ENCODE data around the gene POLA1. TPM values are rescaled to one million over a fixed set of nuclear protein-coding genes. Genes with fewer than 3 reads are reported as not detected.

The POLA1 gene
- total and polyA plus RNA-seq, 2 experiments from 2014 or later: 4.9 to 19.0 TPM

DNA sequence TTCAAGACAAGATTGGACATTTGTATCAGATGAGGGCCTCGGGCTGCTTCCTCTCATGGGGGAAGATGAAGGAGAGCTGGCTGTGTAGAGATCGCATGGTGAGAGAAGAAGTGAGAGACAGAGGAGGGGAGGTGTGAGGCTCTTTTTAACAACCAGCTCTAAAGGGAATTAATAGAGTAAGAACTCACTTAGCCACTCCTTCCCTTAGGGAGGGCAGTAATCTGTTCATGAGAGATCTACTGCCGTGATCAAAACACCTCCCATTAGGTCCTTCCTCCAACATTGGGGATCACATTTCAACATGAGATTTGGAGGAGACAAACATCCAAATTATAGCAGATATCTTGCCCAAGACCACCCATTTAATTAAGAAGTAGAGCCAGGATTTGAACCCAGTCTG, 225.0 kb downstream of the POLA1 start:
- Histone ChIP-seq H4K20me1 (ENCODE audit: insufficient read depth, poor library complexity, severe bottlenecking) (no peaks in the 10 kb centered on the region), H3K27me3 (no peaks in the 10 kb centered on the region), H3K79me2 (no peaks in the 10 kb centered on the region), H3K4me1 (ENCODE audit: insufficient read depth) (no peaks in the 10 kb centered on the region), H3K9me3 (ENCODE audit: low read depth) (no peaks in the 10 kb centered on the region), H3K36me3 (replicated peaks; ENCODE audit: insufficient read depth, low read depth) (no peaks in the 10 kb centered on the region), H3K4me2 (no peak overlapping the region), H3K9me2 (replicated peaks; ENCODE audit: insufficient read depth) (no peaks in the 10 kb centered on the region), H3K27ac (no peak overlapping the region), H3K4me3 (no peak overlapping the region), H2AFZ (no peak overlapping the region)
- 66% methylated on average over 3 of the region's 3 CpGs for WGBS (ENCODE audit: low lambda C conversion rate, missing lambda C conversion rate)
- no peak for DNase-seq (ENCODE audit: low spot score)
- TF ChIP-seq EZH2phosphoT487 (IDR thresholded peaks at IDR 0.05; ENCODE audit: low read depth, severe bottlenecking, unreplicated experiment) (no peak), EZH2 (IDR thresholded peaks at IDR 0.05; ENCODE audit: borderline replicate concordance) (no peak)
- TF ChIP-seq, protein P1, sequence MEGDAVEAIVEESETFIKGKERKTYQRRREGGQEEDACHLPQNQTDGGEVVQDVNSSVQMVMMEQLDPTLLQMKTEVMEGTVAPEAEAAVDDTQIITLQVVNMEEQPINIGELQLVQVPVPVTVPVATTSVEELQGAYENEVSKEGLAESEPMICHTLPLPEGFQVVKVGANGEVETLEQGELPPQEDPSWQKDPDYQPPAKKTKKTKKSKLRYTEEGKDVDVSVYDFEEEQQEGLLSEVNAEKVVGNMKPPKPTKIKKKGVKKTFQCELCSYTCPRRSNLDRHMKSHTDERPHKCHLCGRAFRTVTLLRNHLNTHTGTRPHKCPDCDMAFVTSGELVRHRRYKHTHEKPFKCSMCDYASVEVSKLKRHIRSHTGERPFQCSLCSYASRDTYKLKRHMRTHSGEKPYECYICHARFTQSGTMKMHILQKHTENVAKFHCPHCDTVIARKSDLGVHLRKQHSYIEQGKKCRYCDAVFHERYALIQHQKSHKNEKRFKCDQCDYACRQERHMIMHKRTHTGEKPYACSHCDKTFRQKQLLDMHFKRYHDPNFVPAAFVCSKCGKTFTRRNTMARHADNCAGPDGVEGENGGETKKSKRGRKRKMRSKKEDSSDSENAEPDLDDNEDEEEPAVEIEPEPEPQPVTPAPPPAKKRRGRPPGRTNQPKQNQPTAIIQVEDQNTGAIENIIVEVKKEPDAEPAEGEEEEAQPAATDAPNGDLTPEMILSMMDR (IDR thresholded peaks at IDR 0.05; ENCODE audit: poor library complexity): no peak

DNA sequence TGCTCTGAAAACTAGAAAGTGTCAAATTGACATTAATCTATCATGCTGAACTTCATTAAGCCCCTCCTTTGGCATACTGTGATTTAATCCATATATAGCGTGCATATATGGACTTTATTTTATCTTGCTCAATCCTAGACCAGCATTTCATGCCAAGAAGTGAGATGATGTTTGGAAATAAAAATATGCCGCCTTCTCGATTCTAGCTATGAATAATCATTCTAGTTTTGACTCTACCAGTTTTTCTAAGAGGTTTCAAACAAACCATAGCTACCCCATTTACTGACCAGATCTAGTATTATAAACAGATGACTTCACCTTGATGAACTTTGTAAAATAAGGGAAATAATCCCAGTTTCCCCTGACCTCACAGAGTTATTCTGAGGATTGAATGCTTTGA, 227.1 kb downstream of the POLA1 start:
- no peak overlapping the region for H3K27ac ChIP-seq
- WGBS (ENCODE audit: low lambda C conversion rate, missing lambda C conversion rate): 98% methylated on average over 3 of the region's 3 CpGs
- H3K79me2 ChIP-seq: no peaks in the 10 kb centered on the region
- H3K36me3 ChIP-seq (replicated peaks; ENCODE audit: insufficient read depth, low read depth): no peaks in the 10 kb centered on the region
- H3K4me3 ChIP-seq: no peak overlapping the region
- no peaks in the 10 kb centered on the region for H3K9me2 ChIP-seq (replicated peaks; ENCODE audit: insufficient read depth)
- H3K4me2 ChIP-seq: no peak overlapping the region
- H3K4me1 ChIP-seq (ENCODE audit: insufficient read depth): no peaks in the 10 kb centered on the region
- H3K9me3 ChIP-seq (ENCODE audit: low read depth): no peaks in the 10 kb centered on the region
- no peaks in the 10 kb centered on the region for H3K27me3 ChIP-seq
- H4K20me1 ChIP-seq (ENCODE audit: insufficient read depth, poor library complexity, severe bottlenecking): no peaks in the 10 kb centered on the region
- H2AFZ ChIP-seq: no peak overlapping the region
- TF ChIP-seq, protein P1 (IDR thresholded peaks at IDR 0.05; ENCODE audit: poor library complexity): no peak
- no peak for TF ChIP-seq EZH2 (IDR thresholded peaks at IDR 0.05; ENCODE audit: borderline replicate concordance)
- TF ChIP-seq EZH2phosphoT487 (IDR thresholded peaks at IDR 0.05; ENCODE audit: low read depth, severe bottlenecking, unreplicated experiment): no peak
- DNase-seq (ENCODE audit: low spot score): no peak

GRCh38 chrX:24925430-24925829, 231.7 kb downstream of the POLA1 start:
- TF ChIP-seq EZH2phosphoT487 (IDR thresholded peaks at IDR 0.05; ENCODE audit: low read depth, severe bottlenecking, unreplicated experiment) (no peak), EZH2 (IDR thresholded peaks at IDR 0.05; ENCODE audit: borderline replicate concordance) (no peak)
- TF ChIP-seq, protein P1 (IDR thresholded peaks at IDR 0.05; ENCODE audit: poor library complexity): no peak
- H3K4me1 ChIP-seq (ENCODE audit: insufficient read depth): no peaks in the 10 kb centered on the region
- no peaks in the 10 kb centered on the region for H3K9me2 ChIP-seq (replicated peaks; ENCODE audit: insufficient read depth)
- H3K27me3 ChIP-seq: no peaks in the 10 kb centered on the region
- no peak overlapping the region for H3K4me2 ChIP-seq
- DNase-seq (ENCODE audit: low spot score): no peak
- no peaks in the 10 kb centered on the region for H3K36me3 ChIP-seq (replicated peaks; ENCODE audit: insufficient read depth, low read depth)
- no peaks in the 10 kb centered on the region for H3K79me2 ChIP-seq
- no peaks in the 10 kb centered on the region for H3K9me3 ChIP-seq (ENCODE audit: low read depth)
- no peaks in the 10 kb centered on the region for H4K20me1 ChIP-seq (ENCODE audit: insufficient read depth, poor library complexity, severe bottlenecking)
- H3K4me3 ChIP-seq: no peak overlapping the region
- 91% methylated on average over 2 of the region's 2 CpGs for WGBS (ENCODE audit: low lambda C conversion rate, missing lambda C conversion rate)
- H3K27ac ChIP-seq: no peak overlapping the region
- H2AFZ ChIP-seq: no peak overlapping the region

DNA sequence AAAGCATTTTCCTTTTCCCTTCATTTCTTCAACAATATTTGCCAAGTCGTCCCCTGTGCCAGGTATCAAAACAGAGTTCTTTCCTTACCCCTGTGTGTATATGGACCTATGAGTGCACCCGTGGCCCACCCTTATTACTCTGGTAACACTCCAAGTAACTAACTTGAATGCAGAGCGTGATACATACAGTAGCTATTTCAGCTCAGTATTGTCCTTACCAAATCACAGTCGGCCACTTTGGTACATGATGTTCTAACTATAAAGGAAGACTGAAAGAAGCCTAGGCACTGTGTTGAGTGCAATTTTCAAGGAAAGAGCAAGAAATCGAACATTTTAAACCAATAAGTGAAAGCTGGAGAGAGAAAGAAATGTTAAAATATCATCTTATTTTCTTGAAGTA, 233.7 kb downstream of the POLA1 start:
- no peak for DNase-seq (ENCODE audit: low spot score)
- Histone ChIP-seq H3K4me1 (ENCODE audit: insufficient read depth) (no peaks in the 10 kb centered on the region), H3K27me3 (no peaks in the 10 kb centered on the region), H3K79me2 (no peaks in the 10 kb centered on the region), H2AFZ (no peak overlapping the region), H3K4me2 (no peak overlapping the region), H3K27ac (no peak overlapping the region), H3K9me2 (replicated peaks; ENCODE audit: insufficient read depth) (no peaks in the 10 kb centered on the region), H3K4me3 (no peak overlapping the region), H3K36me3 (replicated peaks; ENCODE audit: insufficient read depth, low read depth) (no peaks in the 10 kb centered on the region), H4K20me1 (ENCODE audit: insufficient read depth, poor library complexity, severe bottlenecking) (no peaks in the 10 kb centered on the region), H3K9me3 (ENCODE audit: low read depth) (no peaks in the 10 kb centered on the region)
- WGBS (ENCODE audit: low lambda C conversion rate, missing lambda C conversion rate): 94% methylated on average over 5 of the region's 5 CpGs
- TF ChIP-seq EZH2phosphoT487 (IDR thresholded peaks at IDR 0.05; ENCODE audit: low read depth, severe bottlenecking, unreplicated experiment) (no peak), EZH2 (IDR thresholded peaks at IDR 0.05; ENCODE audit: borderline replicate concordance) (no peak)
- TF ChIP-seq, protein P1 (IDR thresholded peaks at IDR 0.05; ENCODE audit: poor library complexity): no peak

All from hepatocyte (in vitro differentiated cells).